NT2/D1 (cell line): ENCODE data around the gene STXBP2.

Experiments used
- DNase-seq: peaks from one replicate; pipeline ENCODE4 v3.0.0-alpha.2; 2011; ENCODE audit warnings: low read depth, low spot score
- H3K27me3 ChIP-seq: 2 replicates; pipeline ENCODE4 v1.6.0; 2011; ENCODE audit warnings: mild to moderate bottlenecking; ENCODE audit not compliant: insufficient read length, insufficient read depth
- H3K36me3 ChIP-seq: 2 replicates; pipeline ENCODE4 v1.6.1; 2011; ENCODE audit warnings: mild to moderate bottlenecking, low read length, mixed read lengths; ENCODE audit not compliant: insufficient read depth, insufficient read length
- H3K4me1 ChIP-seq: 2 replicates; pipeline ENCODE4 v1.5.1; 2011; ENCODE audit not compliant: insufficient read depth, insufficient read length
- H3K4me3 ChIP-seq: 2 replicates; pipeline ENCODE4 v1.5.1; 2011; ENCODE audit warnings: low read depth; ENCODE audit not compliant: insufficient read length
- H3K9ac ChIP-seq: 2 replicates; pipeline ENCODE4 v1.6.0; 2011; ENCODE audit warnings: low read depth; ENCODE audit not compliant: insufficient read length
- H3K9me3 ChIP-seq: 2 replicates; pipeline ENCODE4 v1.5.1; 2011; ENCODE audit warnings: mild to moderate bottlenecking, low read length; ENCODE audit not compliant: insufficient read depth
- SUZ12 ChIP-seq: IDR thresholded peaks from 2 replicates; pipeline ENCODE4 v1.6.1; 2011; ENCODE audit not compliant: insufficient read length, insufficient read depth; ENCODE audit errors: extremely low read depth
- YY1 ChIP-seq: IDR thresholded peaks from 2 replicates; pipeline ENCODE4 v1.6.1; 2011; ENCODE audit not compliant: insufficient read length, insufficient read depth
- ZNF274 ChIP-seq: IDR thresholded peaks from 2 replicates; pipeline ENCODE4 v1.6.1; 2011; ENCODE audit warnings: mild to moderate bottlenecking, low read depth, low read length

STXBP2 gene

DNA sequence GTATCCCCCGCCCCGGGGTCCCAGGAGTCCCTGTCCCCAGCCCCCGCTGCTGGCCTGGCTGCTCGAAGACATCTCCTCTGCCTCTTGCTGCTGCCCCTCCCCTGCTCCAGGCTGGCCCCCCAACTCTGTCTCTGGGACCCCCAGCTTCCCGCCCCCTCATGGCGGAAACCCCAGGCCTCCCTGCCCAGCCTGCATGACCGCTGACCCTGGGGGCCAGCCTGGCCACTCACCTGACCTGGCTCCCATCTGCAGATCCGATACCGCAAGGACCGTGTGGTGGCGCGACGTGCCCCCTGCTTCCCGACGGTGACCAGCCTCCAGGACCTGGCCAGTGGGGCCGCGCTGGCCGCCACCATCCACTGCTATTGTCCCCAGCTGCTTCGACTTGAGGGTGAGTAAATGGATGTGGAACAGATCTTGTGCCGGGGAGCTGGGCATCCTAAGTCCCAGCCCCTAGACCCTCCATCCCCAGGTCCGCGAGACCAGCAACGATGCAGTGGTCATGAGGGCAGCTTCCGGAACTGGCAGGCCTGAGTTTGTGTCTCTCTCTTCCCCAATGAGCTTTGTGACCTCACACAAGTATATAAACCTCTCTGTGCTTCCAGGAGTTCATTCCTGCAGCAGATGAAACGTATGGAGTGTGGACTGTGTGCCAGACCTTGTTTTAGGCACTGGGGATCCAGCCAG, 28.9 kb upstream of the STXBP2 start:
- no peaks in the 10 kb centered on the region for H3K9me3 ChIP-seq
- H3K36me3 ChIP-seq, result peaks cover 13% of the 10 kb centered on the region
- no peaks in the 10 kb centered on the region for H3K27me3 ChIP-seq
- DNase-seq, result no peak
- H3K4me1 ChIP-seq, result peaks cover 3% of the 10 kb centered on the region
- H3K4me3 ChIP-seq, result no peak overlapping the region
- H3K9ac ChIP-seq, result no peak overlapping the region
- TF ChIP-seq SUZ12 (no peak), YY1 (no peak), ZNF274 (no peak)

DNA sequence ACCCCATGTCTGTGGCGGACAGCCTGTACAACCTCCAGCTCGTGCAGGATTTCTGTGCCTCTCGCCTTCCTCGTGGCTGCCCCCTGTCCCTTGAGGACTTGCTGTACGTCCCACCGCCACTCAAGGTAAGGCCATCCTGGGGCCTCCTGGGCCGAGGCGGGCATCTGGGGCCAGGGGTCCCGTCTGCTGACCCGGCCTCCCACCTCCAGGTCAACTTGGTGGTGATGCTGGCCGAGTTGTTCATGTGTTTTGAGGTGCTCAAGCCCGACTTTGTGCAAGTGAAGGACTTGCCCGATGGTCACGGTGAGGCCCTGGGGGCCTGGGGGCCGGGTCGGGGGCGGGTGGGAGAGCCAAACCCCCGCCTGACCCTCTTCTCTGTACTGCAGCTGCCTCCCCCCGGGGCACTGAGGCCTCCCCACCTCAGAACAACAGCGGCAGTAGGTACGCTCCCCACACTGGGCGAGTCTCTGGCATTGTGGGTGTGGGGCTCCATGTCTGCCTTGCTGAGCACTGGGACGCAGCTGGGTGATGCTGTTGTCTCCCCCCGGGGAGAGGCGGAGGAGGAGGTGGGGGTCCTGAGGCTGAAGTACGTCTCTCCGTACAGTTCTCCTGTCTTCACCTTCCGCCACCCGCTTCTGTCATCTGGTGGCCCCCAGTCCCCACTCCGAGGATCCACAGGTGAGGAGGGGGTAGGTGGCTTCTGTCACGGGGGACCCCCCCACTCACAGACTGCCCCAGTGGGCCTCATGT, 26.2 kb upstream of the STXBP2 start:
- Histone ChIP-seq H3K4me1 (no peaks in the 10 kb centered on the region), H3K36me3 (peaks cover 13% of the 10 kb centered on the region), H3K27me3 (no peaks in the 10 kb centered on the region), H3K9ac (no peak overlapping the region), H3K9me3 (no peaks in the 10 kb centered on the region), H3K4me3 (no peak overlapping the region)
- TF ChIP-seq SUZ12 (no peak), ZNF274 (no peak), YY1 (no peak)
- no peak for DNase-seq

DNA sequence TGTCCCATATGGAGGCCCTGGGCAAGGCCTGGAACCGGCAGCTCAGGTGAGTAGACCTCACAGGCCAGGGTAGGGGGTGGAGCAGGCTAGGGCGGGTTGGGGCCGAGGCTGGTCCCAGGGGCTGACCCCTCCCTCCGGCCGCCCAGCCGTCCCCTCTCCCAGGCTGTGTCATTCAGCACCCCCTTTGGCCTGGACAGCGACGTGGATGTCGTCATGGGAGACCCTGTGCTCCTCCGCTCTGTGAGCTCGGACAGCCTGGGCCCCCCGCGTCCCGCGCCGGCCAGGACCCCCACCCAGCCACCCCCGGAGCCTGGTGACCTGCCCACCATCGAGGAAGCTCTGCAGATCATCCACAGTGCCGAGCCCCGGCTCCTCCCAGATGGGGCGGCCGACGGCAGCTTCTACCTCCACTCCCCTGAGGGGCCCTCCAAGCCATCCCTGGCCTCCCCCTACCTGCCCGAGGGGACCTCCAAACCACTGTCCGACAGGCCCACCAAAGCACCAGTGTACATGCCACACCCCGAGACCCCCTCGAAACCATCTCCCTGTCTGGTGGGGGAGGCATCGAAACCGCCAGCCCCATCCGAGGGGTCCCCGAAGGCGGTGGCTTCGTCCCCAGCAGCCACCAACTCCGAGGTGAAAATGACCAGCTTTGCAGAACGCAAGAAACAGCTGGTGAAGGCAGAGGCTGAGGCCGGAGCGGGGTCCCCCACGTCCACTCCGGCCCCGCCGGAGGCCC, 25.2 kb upstream of the STXBP2 start:
- Histone ChIP-seq H3K9ac (no peak overlapping the region), H3K36me3 (peaks cover 20% of the 10 kb centered on the region)
- TF ChIP-seq YY1 (no peak), SUZ12 (no peak), ZNF274 (no peak)

DNA sequence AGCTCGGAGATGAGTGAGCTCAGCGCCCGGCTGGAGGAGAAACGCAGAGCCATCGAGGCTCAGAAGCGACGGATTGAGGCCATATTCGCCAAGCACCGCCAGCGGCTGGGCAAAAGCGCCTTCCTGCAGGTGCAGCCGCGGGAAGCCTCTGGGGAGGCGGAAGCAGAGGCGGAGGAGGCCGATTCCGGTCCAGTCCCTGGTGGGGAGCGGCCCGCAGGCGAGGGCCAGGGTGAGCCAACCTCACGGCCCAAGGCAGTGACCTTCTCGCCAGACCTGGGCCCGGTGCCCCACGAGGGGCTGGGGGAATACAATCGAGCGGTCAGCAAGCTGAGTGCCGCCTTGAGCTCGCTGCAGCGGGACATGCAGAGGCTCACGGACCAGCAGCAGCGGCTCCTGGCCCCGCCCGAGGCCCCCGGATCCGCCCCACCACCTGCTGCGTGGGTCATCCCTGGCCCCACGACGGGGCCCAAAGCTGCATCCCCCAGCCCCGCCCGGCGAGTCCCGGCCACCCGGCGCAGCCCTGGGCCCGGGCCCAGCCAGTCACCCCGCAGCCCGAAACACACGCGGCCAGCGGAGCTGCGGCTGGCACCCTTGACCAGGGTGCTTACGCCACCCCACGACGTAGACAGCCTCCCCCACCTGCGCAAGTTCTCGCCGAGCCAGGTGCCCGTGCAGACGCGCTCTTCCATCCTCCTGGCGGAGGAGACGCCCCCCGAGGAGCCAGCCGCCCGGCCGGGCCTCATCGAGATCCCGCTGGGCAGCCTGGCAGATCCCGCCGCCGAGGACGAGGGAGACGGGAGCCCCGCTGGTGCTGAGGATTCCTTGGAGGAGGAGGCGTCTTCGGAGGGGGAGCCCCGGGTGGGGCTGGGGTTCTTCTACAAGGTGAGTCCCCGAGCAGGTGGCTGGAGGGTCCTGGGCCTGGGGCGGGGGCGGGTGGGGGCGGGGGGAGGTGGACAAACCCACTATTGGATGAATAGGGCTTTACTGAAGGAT, 24.3 kb upstream of the STXBP2 start:
- TF ChIP-seq ZNF274 (no peak), SUZ12 (no peak), YY1 (no peak)
- Histone ChIP-seq H3K9me3 (no peaks in the 10 kb centered on the region), H3K9ac (no peak overlapping the region), H3K4me1 (no peaks in the 10 kb centered on the region), H3K4me3 (no peak overlapping the region), H3K36me3 (peaks cover 28% of the 10 kb centered on the region), H3K27me3 (no peaks in the 10 kb centered on the region)
- DNase-seq, result no peak

More for the DNA sequence above, 25.2 kb upstream of the STXBP2 start:
- Histone ChIP-seq H3K27me3 (no peaks in the 10 kb centered on the region), H3K4me1 (no peaks in the 10 kb centered on the region), H3K4me3 (no peak overlapping the region), H3K9me3 (no peaks in the 10 kb centered on the region)
- no peak for DNase-seq

DNA sequence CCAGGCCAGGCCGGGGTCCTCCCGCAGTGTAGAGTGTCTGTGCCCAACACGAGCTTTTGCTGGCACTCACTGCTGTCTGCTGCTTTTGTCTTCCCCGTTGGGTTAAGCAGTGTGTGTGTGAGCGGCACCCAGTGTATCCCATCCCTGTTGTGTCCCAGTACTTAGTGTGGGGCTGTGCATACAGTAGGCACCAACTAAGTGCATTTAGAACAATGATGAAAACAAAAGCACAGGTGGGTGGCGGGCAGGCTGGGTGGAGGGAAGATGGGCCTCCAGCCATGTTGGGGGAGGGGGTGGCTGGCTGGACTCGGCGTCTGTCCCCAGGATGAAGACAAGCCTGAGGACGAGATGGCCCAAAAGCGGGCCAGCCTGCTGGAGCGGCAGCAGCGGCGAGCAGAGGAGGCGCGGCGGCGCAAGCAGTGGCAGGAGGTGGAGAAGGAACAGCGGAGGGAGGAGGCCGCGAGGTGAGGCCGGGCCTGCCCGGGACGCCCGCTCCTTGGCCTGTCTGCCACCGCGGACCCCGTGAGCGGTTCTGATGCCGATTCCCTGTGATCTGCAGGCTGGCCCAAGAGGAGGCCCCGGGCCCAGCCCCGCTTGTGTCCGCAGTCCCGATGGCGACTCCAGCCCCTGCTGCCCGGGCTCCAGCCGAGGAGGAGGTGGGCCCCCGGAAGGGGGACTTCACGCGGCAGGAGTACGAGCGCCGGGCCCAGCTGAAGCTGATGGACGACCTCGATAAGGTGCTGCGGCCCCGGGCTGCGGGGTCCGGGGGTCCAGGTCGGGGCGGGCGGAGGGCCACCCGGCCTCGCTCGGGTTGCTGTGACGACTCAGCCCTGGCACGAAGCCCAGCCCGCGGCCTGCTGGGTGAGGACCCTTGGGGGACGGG, 21.8 kb upstream of the STXBP2 start:
- Histone ChIP-seq H3K9ac (no peak overlapping the region), H3K4me3 (no peak overlapping the region), H3K4me1 (no peaks in the 10 kb centered on the region), H3K9me3 (no peaks in the 10 kb centered on the region), H3K36me3 (peaks cover 44% of the 10 kb centered on the region), H3K27me3 (no peaks in the 10 kb centered on the region)
- TF ChIP-seq ZNF274 (no peak), SUZ12 (no peak), YY1 (no peak)
- no peak for DNase-seq

DNA sequence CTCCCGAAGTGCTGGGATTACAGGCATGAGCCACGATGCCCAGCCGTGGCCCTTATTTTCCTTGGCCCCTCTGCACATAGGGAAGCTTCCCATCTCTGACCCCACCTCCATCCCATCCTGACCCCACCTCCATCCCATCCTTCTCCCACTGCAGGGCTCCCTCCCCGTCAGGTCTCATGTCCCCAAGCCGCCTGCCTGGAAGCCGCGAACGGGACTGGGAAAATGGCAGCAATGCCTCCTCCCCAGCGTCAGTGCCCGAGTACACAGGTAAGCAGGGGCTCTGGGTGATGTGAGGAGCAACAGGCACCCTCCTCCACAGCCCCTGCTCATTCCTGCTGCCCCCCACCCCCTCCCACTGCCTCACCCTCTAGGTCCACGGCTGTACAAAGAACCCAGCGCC, 19.7 kb upstream of the STXBP2 start:
- H3K9ac ChIP-seq, result no peak overlapping the region
- no peak for DNase-seq
- TF ChIP-seq ZNF274 (no peak), SUZ12 (no peak), YY1 (no peak)
- H3K36me3 ChIP-seq, result peaks cover 61% of the 10 kb centered on the region
- no peaks in the 10 kb centered on the region for H3K4me1 ChIP-seq
- no peak overlapping the region for H3K4me3 ChIP-seq
- no peaks in the 10 kb centered on the region for H3K9me3 ChIP-seq
- H3K27me3 ChIP-seq, result no peaks in the 10 kb centered on the region
